Esophagus muscularis mucosa (tissue), 3 donors: ENCODE results near the gene IRX4.

Experiments used
- CTCF ChIP-seq, 3 experiments: fragments of 200-600 bp in 2 of 3; fragments of 450-650 bp in 1 of 3; sonication (generic) in 2 of 3; IDR thresholded peaks; one replicate each; pipeline ENCODE4 v1.5.1; 2017 to 2019; ENCODE audit warnings: antibody characterized with exemption in 3 of 3, mild to moderate bottlenecking in 2 of 3, moderate library complexity in 1 of 3
- EP300 ChIP-seq: sonication (generic); formaldehyde crosslinking; IDR thresholded peaks from one replicate; pipeline ENCODE4 v1.6.1; 2017; ENCODE audit warnings: antibody characterized with exemption

GRCh38 chr5:1917830-1918487 is 35.2 kb upstream of the IRX4 start:
- TF ChIP-seq CTCF (IDR thresholded peaks at IDR 0.05) (no peak), EP300 (no peak)
